Endodermal cell (in vitro differentiated cells): Measurements from ENCODE around the gene PPP1CB. TPM values are rescaled to one million over a fixed set of nuclear protein-coding genes. Genes with fewer than 3 reads are reported as not detected.

Experiments used
- DNase-seq: peaks from one replicate; pipeline ENCODE4 v3.0.0-alpha.2; 2017
- H3K27ac ChIP-seq: 2 replicates; pipeline ENCODE4 v1.5.1; 2013; ENCODE audit warnings: mild to moderate bottlenecking, low read depth, low read length, moderate library complexity
- H3K27me3 ChIP-seq: 2 replicates; pipeline ENCODE4 v1.6.1; 2013; ENCODE audit warnings: mild to moderate bottlenecking, low read length, moderate library complexity; ENCODE audit not compliant: insufficient read depth, control insufficient read depth, poor library complexity, severe bottlenecking
- H3K36me3 ChIP-seq: 2 replicates; pipeline ENCODE4 v1.7.0; 2013; ENCODE audit warnings: mild to moderate bottlenecking, low read length, moderate library complexity; ENCODE audit not compliant: control insufficient read depth, insufficient read depth
- H3K4me1 ChIP-seq: one replicate; pipeline ENCODE4 v1.7.0; 2013; ENCODE audit warnings: low read length; ENCODE audit not compliant: control insufficient read depth, insufficient read depth
- H3K4me3 ChIP-seq: 2 replicates; pipeline ENCODE4 v1.5.1; 2013; ENCODE audit warnings: mild to moderate bottlenecking, low read length, moderate library complexity
- H3K9ac ChIP-seq: 2 replicates; pipeline ENCODE4 v1.6.1; 2013; ENCODE audit warnings: mild to moderate bottlenecking, low read length, moderate library complexity; ENCODE audit not compliant: poor library complexity, severe bottlenecking; ENCODE audit errors: extremely low read depth
- H3K9me3 ChIP-seq: 2 replicates; pipeline ENCODE4 v1.6.1; 2013; ENCODE audit warnings: mild to moderate bottlenecking, low read length, moderate library complexity; ENCODE audit not compliant: control insufficient read depth
- H3K27ac Mint-ChIP-seq: 2 replicates; pipeline ENCODE4 v1.8.0; 2020; ENCODE audit warnings: mixed read lengths
- H3K27me3 Mint-ChIP-seq: 2 replicates; pipeline ENCODE4 v1.8.0; 2021; ENCODE audit warnings: mild to moderate bottlenecking, mixed read lengths; ENCODE audit not compliant: insufficient read depth
- H3K36me3 Mint-ChIP-seq: 2 replicates; pipeline ENCODE4 v1.8.0; 2020; ENCODE audit warnings: low read depth, mixed read lengths
- H3K4me1 Mint-ChIP-seq: 2 replicates; pipeline ENCODE4 v1.8.0; 2020; ENCODE audit warnings: mixed read lengths
- H3K4me3 Mint-ChIP-seq: 2 replicates; pipeline ENCODE4 v1.8.0; 2020; ENCODE audit warnings: mild to moderate bottlenecking, moderate library complexity, mixed read lengths
- H3K9me3 Mint-ChIP-seq: 2 replicates; pipeline ENCODE4 v1.8.0; 2020; ENCODE audit warnings: mild to moderate bottlenecking, mixed read lengths
- WGBS, 2 experiments: methylation state at CpG; one replicate each; pipeline versions ENCODE4 v1.1.5 to v1.1.7; 2013; ENCODE audit warnings: missing lambda C conversion rate in 2 of 2, mixed read lengths in 1 of 2; ENCODE audit not compliant: insufficient coverage in 1 of 2, insufficient read length in 1 of 2; 5-methylcytosine and 5-hydroxymethylcytosine counted together
- total RNA-seq, 2 donors: library from RNA; stranded (reverse); fragmentation: NEBNext Ultra II Directional in 1 of 2; extraction: Animal tissue kit (Norgen Biotek cat#: 25700) in 1 of 2; gene quantifications; 2 replicates in 1 of 2; 3 replicates in 1 of 2; pipeline ENCODE4 v1.2.1, GENCODE V29; 2021
- TF ChIP-seq, protein P1 (sequence below): fragments of 200-600 bp; sonication (generic); conservative IDR thresholded peaks from 2 replicates; pipeline ENCODE4 v1.5.0; 2021; ENCODE audit warnings: antibody characterized with exemption, mild to moderate bottlenecking

The PPP1CB gene
- total RNA-seq, 2 donors from 2014 or later: 175 to 201 TPM

GRCh38 chr2:28729698-28730097 lies 21.9 kb upstream of the PPP1CB start:
- Histone ChIP-seq H3K4me3 (no peak overlapping the region), H3K9me3 (no peaks in the 10 kb centered on the region), H3K9ac (no peak overlapping the region), H3K36me3 (no peaks in the 10 kb centered on the region), H3K27me3 (no peaks in the 10 kb centered on the region), H3K4me1 (peaks cover 4% of the 10 kb centered on the region), H3K27ac (no peak overlapping the region)
- H3K27ac Mint-ChIP-seq: no peak overlapping the region
- no peaks in the 10 kb centered on the region for H3K9me3 Mint-ChIP-seq
- DNase-seq: no peak
- no peaks in the 10 kb centered on the region for H3K27me3 Mint-ChIP-seq
- no peak overlapping the region for H3K4me3 Mint-ChIP-seq
- no peaks in the 10 kb centered on the region for H3K4me1 Mint-ChIP-seq
- TF ChIP-seq, protein P1, sequence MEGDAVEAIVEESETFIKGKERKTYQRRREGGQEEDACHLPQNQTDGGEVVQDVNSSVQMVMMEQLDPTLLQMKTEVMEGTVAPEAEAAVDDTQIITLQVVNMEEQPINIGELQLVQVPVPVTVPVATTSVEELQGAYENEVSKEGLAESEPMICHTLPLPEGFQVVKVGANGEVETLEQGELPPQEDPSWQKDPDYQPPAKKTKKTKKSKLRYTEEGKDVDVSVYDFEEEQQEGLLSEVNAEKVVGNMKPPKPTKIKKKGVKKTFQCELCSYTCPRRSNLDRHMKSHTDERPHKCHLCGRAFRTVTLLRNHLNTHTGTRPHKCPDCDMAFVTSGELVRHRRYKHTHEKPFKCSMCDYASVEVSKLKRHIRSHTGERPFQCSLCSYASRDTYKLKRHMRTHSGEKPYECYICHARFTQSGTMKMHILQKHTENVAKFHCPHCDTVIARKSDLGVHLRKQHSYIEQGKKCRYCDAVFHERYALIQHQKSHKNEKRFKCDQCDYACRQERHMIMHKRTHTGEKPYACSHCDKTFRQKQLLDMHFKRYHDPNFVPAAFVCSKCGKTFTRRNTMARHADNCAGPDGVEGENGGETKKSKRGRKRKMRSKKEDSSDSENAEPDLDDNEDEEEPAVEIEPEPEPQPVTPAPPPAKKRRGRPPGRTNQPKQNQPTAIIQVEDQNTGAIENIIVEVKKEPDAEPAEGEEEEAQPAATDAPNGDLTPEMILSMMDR: no peak
- peaks cover 2% of the 10 kb centered on the region for H3K36me3 Mint-ChIP-seq

DNA sequence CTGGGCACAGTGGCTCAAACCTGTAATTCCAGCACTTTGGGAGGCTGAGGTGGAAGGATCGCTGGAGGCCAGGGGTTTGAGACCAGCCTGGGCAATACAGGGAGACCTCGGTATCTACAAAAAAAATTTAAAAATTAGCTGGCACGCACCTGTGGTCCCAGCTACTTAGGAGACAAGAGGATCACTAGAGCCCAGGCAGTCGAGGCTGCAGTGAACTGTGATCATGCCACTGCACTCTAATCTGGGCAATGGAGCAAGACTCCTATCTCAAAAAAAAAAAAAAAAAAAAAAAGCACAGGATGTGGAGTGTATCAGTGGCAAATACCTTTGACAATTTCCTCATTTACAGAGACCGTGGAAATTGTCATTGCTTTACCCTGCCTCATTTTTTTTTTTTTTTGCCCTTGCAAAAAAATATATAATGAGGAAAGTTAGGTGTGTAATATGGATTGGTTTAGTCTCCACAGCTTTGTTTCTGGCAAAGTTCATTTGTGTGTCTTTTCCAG lies 20.9 kb upstream of the PPP1CB start:
- H3K4me1 Mint-ChIP-seq: no peaks in the 10 kb centered on the region
- H3K9me3 Mint-ChIP-seq: no peaks in the 10 kb centered on the region
- H3K9me3 ChIP-seq: no peaks in the 10 kb centered on the region
- no peak overlapping the region for H3K4me3 ChIP-seq
- TF ChIP-seq, protein P1: no peak
- H3K27ac Mint-ChIP-seq: no peak overlapping the region
- H3K36me3 ChIP-seq: no peaks in the 10 kb centered on the region
- peaks cover 2% of the 10 kb centered on the region for H3K36me3 Mint-ChIP-seq
- H3K27ac ChIP-seq: no peak overlapping the region
- peaks cover 4% of the 10 kb centered on the region for H3K4me1 ChIP-seq
- H3K9ac ChIP-seq: no peak overlapping the region
- DNase-seq: no peak
- no peaks in the 10 kb centered on the region for H3K27me3 ChIP-seq
- no peaks in the 10 kb centered on the region for H3K27me3 Mint-ChIP-seq
- WGBS, 2 experiments: 71 to 97% methylated on average over 1 to 5 of the region's 5 CpGs
- no peak overlapping the region for H3K4me3 Mint-ChIP-seq

DNA sequence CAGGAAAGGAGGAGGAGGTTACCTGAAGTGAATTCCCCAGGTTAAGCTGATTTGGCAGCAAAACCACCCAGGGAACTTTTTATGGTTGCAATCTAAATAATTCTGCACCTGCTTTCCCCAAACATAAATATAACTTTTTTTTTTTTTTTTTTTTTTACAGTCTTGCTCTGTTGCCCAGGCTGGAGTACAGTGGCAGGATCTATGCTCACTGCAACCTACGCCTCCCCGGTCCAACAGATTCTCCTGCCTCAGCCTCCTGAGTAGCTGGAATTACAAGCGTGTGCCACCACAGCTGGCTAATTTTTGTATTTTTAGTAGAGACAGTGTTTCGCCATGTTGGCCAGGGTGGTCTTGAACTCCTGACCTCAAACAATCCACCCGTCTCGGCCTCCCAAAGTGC lies 16.1 kb upstream of the PPP1CB start:
- H3K4me1 ChIP-seq: no peaks in the 10 kb centered on the region
- Mint-ChIP-seq H3K27me3 (peaks cover 2% of the 10 kb centered on the region), H3K27ac (no peak overlapping the region), H3K4me3 (no peak overlapping the region), H3K36me3 (peaks cover 15% of the 10 kb centered on the region), H3K9me3 (peaks cover 25% of the 10 kb centered on the region), H3K4me1 (no peaks in the 10 kb centered on the region)
- no peak overlapping the region for H3K9ac ChIP-seq
- H3K4me3 ChIP-seq: no peak overlapping the region
- H3K9me3 ChIP-seq: peaks cover 16% of the 10 kb centered on the region
- H3K27me3 ChIP-seq: no peaks in the 10 kb centered on the region
- TF ChIP-seq, protein P1: no peak
- WGBS, 2 experiments: 81 to 90% methylated on average over 5 to 6 of the region's 6 CpGs
- no peak overlapping the region for H3K27ac ChIP-seq
- no peak for DNase-seq
- no peaks in the 10 kb centered on the region for H3K36me3 ChIP-seq
